Measurements from ENCODE around the gene ZNF586.

DNA sequence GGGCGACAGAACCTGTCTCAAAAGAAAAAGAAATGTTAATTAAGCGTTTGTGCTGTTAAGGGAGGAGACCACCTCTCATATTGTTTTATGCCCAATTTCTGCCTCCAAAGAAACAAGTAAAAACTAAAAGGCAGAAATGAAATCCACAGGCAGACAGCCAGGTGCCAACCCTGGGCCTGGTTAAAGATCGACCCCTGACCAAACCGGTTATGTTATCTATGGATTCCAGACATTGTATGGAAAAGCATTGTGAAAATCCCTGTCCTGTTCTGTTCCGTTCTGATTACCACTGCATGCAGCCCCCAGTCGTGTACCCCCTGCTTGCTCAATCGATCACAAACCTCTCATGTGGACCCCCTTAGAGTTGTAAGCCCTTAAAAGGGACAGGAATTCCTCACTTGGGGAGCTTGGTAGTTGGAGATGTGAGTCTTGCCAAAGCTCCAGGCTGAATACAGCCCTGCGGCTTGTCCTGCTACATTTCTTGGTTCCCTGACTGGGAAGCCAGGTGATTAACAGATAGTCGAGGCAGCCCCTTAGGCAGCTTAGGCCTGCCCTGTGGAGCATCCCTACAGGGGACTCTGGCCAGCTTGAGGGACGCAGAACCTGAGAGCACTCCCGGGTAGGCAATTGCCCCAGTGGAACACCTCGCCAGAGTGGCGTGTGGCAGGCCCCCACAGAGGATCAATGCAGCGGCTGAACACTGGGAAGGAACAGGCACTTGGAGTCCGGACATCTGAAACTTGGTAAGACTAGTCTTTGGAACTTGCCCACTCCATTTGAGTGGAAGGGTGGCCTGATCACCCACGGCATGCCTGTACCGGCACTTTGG lies 46.0 kb downstream of the ZNF586 start:
- TF ChIP-seq, protein P1, sequence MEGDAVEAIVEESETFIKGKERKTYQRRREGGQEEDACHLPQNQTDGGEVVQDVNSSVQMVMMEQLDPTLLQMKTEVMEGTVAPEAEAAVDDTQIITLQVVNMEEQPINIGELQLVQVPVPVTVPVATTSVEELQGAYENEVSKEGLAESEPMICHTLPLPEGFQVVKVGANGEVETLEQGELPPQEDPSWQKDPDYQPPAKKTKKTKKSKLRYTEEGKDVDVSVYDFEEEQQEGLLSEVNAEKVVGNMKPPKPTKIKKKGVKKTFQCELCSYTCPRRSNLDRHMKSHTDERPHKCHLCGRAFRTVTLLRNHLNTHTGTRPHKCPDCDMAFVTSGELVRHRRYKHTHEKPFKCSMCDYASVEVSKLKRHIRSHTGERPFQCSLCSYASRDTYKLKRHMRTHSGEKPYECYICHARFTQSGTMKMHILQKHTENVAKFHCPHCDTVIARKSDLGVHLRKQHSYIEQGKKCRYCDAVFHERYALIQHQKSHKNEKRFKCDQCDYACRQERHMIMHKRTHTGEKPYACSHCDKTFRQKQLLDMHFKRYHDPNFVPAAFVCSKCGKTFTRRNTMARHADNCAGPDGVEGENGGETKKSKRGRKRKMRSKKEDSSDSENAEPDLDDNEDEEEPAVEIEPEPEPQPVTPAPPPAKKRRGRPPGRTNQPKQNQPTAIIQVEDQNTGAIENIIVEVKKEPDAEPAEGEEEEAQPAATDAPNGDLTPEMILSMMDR (IDR thresholded peaks at IDR 0.05): no peak
- TF ChIP-seq EP300 (IDR thresholded peaks at IDR 0.05): no peak
- TF ChIP-seq POLR2AphosphoS5 (IDR thresholded peaks at IDR 0.05): no peak
- no peak for TF ChIP-seq POLR2A (IDR thresholded peaks at IDR 0.05)

Data from upper lobe of left lung (tissue), 4 donors.